Body of pancreas (tissue), 4 donors: ENCODE results near the gene CDR2. TPM values are rescaled to one million over a fixed set of nuclear protein-coding genes. Genes with fewer than 3 reads are reported as not detected.

Source experiments
- ATAC-seq: fragments of 150-250 bp; one replicate; pipeline ENCODE4 v1.9.1; 2016
- DNase-seq, 4 donors: peaks; one replicate each; pipeline ENCODE4 v3.0.0-alpha.2; 2019
- H3K27ac ChIP-seq, 4 donors: fragments of 200-600 bp; sonication (generic); 1 replicate in 3 of 4; 2 replicates in 1 of 4; pipeline versions ENCODE4 v1.5.1 to v1.6.1; 2016 to 2019; ENCODE audit warnings: mild to moderate bottlenecking in 1 of 4, mixed read lengths in 1 of 4, moderate library complexity in 1 of 4
- H3K27me3 ChIP-seq, 2 donors: fragments of 200-600 bp; sonication (generic); one replicate each; pipeline ENCODE4 v1.6.0; 2016; ENCODE audit warnings: mild to moderate bottlenecking in 1 of 2
- H3K36me3 ChIP-seq, 2 donors: fragments of 200-600 bp; sonication (generic); replicated peaks in 1 of 2; 2 replicates each; pipeline ENCODE4 v1.5.1; 2016; ENCODE audit warnings: low read depth in 2 of 2; ENCODE audit not compliant: insufficient read depth in 1 of 2
- H3K4me1 ChIP-seq: fragments of 200-600 bp; sonication (generic); one replicate; pipeline ENCODE4 v1.6.0; 2016
- H3K4me3 ChIP-seq, 2 donors: fragments of 200-600 bp; sonication (generic); 1 replicate in 1 of 2; 2 replicates in 1 of 2; pipeline ENCODE4 v1.5.1; 2016 to 2019
- H3K9me3 ChIP-seq, 3 donors: fragments of 200-600 bp; sonication (generic); 1 replicate in 2 of 3; 2 replicates in 1 of 3; pipeline ENCODE4 v1.5.1; 2016
- CTCF ChIP-seq, 7 experiments: fragments of 450-650 bp in 4 of 7; fragments of 200-600 bp in 3 of 7; sonication (generic) in 3 of 7; IDR thresholded peaks; one replicate each; pipeline ENCODE4 v1.5.1; 2016 to 2019; ENCODE audit warnings: antibody characterized with exemption in 7 of 7
- POLR2A ChIP-seq, 3 donors: fragments of 450-650 bp; IDR thresholded peaks; one replicate each; pipeline ENCODE4 v1.6.1; 2016; ENCODE audit warnings: antibody characterized with exemption in 3 of 3, mild to moderate bottlenecking in 2 of 3
- WGBS, 2 donors: methylation state at CpG; one replicate each; pipeline ENCODE4 v1.1.5; 2017; 5-methylcytosine and 5-hydroxymethylcytosine counted together
- intact Hi-C: fragments of 100-400 bp; cut with DNase I; formaldehyde crosslinking; loops from one replicate; pipeline ENCODE4 v1.15.1; 2023
- total RNA-seq, 2 donors: library from RNA; depleted of rRNA; stranded (reverse); fragments of >200 nt; gene quantifications; one replicate each; pipeline ENCODE4 v1.1.0, GENCODE V29; 2016

The CDR2 gene
- total RNA-seq, 2 donors from 2014 or later: 15.8 to 16.8 TPM

- TF ChIP-seq POLR2A (IDR thresholded peaks at IDR 0.05): no peak
- no peak for TF ChIP-seq CTCF (IDR thresholded peaks at IDR 0.05)
- Histone ChIP-seq H3K36me3 (peaks cover 2 to 34% of the 10 kb centered on the region in 2 donors), H3K27me3 (no peaks in the 10 kb centered on the region), H3K4me1 (peaks cover 7% of the 10 kb centered on the region), H3K27ac (no peak overlapping the region), H3K4me3 (no peak overlapping the region), H3K9me3 (no peaks in the 10 kb centered on the region)
- ATAC-seq: no peak
- DNase-seq: no peak
- 94 to 95% methylated on average over 13 to 17 of the region's 17 CpGs for WGBS, 2 donors
- intact Hi-C loops: no loop called here
Measured at GRCh38 chr16:22322741-22323140, 51.7 kb downstream of the CDR2 start.

GRCh38 chr16:22322021-22322471, 52.4 kb downstream of the CDR2 start:
- H3K4me1 ChIP-seq: peaks cover 7% of the 10 kb centered on the region
- WGBS, 2 donors: 83 to 87% methylated on average over 4 to 11 of the region's 11 CpGs
- intact Hi-C loops: no loop called here
- H3K9me3 ChIP-seq: no peaks in the 10 kb centered on the region
- no peak overlapping the region for H3K27ac ChIP-seq
- peaks cover 5 to 37% of the 10 kb centered on the region in 2 donors for H3K36me3 ChIP-seq
- no peak overlapping the region for H3K4me3 ChIP-seq
- no peaks in the 10 kb centered on the region for H3K27me3 ChIP-seq
- ATAC-seq: no peak
- DNase-seq: no peak
- TF ChIP-seq CTCF (IDR thresholded peaks at IDR 0.05) (no peak), POLR2A (IDR thresholded peaks at IDR 0.05) (no peak)

GRCh38 chr16:22321340-22322001, 52.9 kb downstream of the CDR2 start:
- TF ChIP-seq POLR2A (IDR thresholded peaks at IDR 0.05) (no peak), CTCF (IDR thresholded peaks at IDR 0.05) (peak; percentile 78 to 92 (median 88))
- Histone ChIP-seq H3K4me3 (no peak overlapping the region), H3K27me3 (no peaks in the 10 kb centered on the region), H3K27ac (no peak overlapping the region), H3K36me3 (peaks cover 5 to 39% of the 10 kb centered on the region in 2 donors), H3K9me3 (no peaks in the 10 kb centered on the region), H3K4me1 (peaks cover 7% of the 10 kb centered on the region)
- intact Hi-C loops: no loop called here
- ATAC-seq (peak; percentile 65), DNase-seq (peak; percentile 71 to 81 (median 80))
- 39 to 40% methylated on average over 12 to 13 of the region's 16 CpGs for WGBS, 2 donors

GRCh38 chr16:22320572-22321339, 53.7 kb downstream of the CDR2 start:
- no peak for ATAC-seq
- H3K9me3 ChIP-seq: no peaks in the 10 kb centered on the region
- intact Hi-C loops: no loop called here
- peak in 1 of 4 donors; percentile 4 for DNase-seq
- H3K27me3 ChIP-seq: no peaks in the 10 kb centered on the region
- no peak for TF ChIP-seq CTCF (IDR thresholded peaks at IDR 0.05)
- TF ChIP-seq POLR2A (IDR thresholded peaks at IDR 0.05): no peak
- 72 to 79% methylated on average over 13 of the region's 13 CpGs for WGBS, 2 donors
- H3K36me3 ChIP-seq: peaks cover 5 to 40% of the 10 kb centered on the region in 2 donors
- H3K4me3 ChIP-seq: no peak overlapping the region
- no peak overlapping the region for H3K27ac ChIP-seq
- H3K4me1 ChIP-seq: peaks cover 7% of the 10 kb centered on the region
